ENCODE results near the gene CLSTN2.

DNA sequence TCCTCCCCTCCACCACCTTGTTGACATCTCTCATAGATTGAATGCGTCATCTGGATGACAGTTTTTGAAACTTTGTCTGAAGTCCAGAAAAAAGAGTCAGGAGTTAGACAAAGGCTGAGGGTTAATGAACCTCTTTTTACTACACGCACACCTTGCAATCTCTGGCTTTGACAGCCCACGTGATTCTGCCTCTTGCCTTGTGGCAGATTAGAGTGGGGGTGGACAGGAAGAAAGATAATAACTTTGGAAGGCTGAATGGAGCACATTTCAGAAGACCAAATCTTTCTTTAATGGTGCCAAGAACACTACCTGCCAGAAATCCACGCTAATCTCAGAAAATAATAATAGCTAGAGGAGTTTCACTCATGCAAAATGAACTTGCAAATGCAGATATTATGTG lies 415.0 kb downstream of the CLSTN2 start:
- TF ChIP-seq POLR2A (IDR thresholded peaks at IDR 0.05; ENCODE audit: insufficient read depth in 1 of 2, low read depth in 2 of 2, low read length in 2 of 2) (no peak), NFIC (IDR thresholded peaks at IDR 0.05; ENCODE audit: low read length) (no peak), ZKSCAN1 (IDR thresholded peaks at IDR 0.05; ENCODE audit: low read length) (no peak), MZF1 (CRISPR knock-in tag; IDR thresholded peaks at IDR 0.05; ENCODE audit: borderline replicate concordance) (no peak), KDM4B (CRISPR knock-in tag; IDR thresholded peaks at IDR 0.05) (no peak)
- TF ChIP-seq, protein P1, sequence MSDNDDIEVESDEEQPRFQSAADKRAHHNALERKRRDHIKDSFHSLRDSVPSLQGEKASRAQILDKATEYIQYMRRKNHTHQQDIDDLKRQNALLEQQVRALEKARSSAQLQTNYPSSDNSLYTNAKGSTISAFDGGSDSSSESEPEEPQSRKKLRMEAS (IDR thresholded peaks at IDR 0.05): no peak
